ENCODE results near the gene STXBP6. TPM values are rescaled to one million over a fixed set of nuclear protein-coding genes. Genes with fewer than 3 reads are reported as not detected.
A peak's percentile ranks its signal among the peaks of the same experiment; 100 is the strongest.

Gene STXBP6
- total and polyA plus RNA-seq, 2 of the 13 experiments (the other 11 are each of a cell fraction or from before 2014, with no cell fraction given) = 35.3 to 42.8 TPM

DNA sequence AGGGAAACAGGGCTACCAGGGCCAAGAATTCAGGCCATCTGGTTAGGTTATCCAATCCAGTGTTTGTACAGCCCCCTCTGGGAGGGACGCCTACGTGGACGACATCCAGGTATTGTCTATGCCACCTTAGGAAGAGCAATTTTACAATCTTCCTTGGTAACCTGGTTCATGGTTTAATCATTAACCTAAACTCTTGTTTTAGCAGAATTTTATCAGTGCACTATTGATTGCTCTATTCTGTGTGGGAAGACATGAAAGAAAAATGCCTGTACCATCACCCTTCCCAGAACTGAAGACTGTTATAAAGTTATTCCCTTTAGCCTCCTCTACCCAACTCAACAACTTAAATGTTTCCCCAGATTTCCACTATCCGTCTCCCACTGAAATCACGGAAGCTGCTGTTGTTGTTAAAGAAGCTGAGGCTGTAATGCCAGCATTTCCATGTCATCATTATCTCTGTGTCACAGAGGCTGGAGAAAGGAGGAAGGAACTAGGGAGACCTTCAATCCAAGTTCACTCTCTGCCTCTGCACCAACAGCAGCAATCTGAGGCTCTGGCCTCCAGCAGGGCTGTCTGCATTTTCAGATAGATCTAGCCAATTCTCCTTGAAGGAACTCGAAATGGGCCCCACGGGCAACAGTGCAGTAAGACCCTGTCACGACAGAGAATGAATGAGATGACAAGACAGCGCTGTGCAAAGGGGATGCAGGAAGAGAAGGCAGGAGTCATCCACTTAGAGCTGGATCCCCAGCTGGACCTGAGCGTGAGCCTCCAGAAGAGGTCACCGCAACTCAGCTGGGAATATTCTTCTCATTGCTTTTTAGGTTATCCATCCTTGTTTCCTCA lies 232.5 kb downstream of the STXBP6 start (continued):
- TF ChIP-seq ZNF841 (CRISPR knock-in tag; IDR thresholded peaks at IDR 0.05; ENCODE audit: borderline replicate concordance) (no peak), ZNF562 (CRISPR knock-in tag; IDR thresholded peaks at IDR 0.05; ENCODE audit: borderline replicate concordance) (no peak), ZNF224 (CRISPR knock-in tag; IDR thresholded peaks at IDR 0.05) (no peak), RNF2 (conservative IDR thresholded peaks at IDR 0.05; ENCODE audit: low read depth) (no peak), ZFP1 (CRISPR knock-in tag; IDR thresholded peaks at IDR 0.05) (peak; percentile 73), YY1 (IDR thresholded peaks at IDR 0.05; ENCODE audit: insufficient read depth, insufficient replicate concordance, low read depth, low read length) (no peak), ZFX (CRISPR knock-in tag; IDR thresholded peaks at IDR 0.05; ENCODE audit: low read depth) (no peak; the same call in none of the 2 replicates), KDM6A (CRISPR knock-in tag; IDR thresholded peaks at IDR 0.05; ENCODE audit: low read depth) (peak; percentile 67; the same call in 1 of the 2 replicates), NCOA1 (CRISPR knock-in tag; IDR thresholded peaks at IDR 0.05) (no peak; the same call in 1 of the 2 replicates)
- TF ChIP-seq, protein P1, sequence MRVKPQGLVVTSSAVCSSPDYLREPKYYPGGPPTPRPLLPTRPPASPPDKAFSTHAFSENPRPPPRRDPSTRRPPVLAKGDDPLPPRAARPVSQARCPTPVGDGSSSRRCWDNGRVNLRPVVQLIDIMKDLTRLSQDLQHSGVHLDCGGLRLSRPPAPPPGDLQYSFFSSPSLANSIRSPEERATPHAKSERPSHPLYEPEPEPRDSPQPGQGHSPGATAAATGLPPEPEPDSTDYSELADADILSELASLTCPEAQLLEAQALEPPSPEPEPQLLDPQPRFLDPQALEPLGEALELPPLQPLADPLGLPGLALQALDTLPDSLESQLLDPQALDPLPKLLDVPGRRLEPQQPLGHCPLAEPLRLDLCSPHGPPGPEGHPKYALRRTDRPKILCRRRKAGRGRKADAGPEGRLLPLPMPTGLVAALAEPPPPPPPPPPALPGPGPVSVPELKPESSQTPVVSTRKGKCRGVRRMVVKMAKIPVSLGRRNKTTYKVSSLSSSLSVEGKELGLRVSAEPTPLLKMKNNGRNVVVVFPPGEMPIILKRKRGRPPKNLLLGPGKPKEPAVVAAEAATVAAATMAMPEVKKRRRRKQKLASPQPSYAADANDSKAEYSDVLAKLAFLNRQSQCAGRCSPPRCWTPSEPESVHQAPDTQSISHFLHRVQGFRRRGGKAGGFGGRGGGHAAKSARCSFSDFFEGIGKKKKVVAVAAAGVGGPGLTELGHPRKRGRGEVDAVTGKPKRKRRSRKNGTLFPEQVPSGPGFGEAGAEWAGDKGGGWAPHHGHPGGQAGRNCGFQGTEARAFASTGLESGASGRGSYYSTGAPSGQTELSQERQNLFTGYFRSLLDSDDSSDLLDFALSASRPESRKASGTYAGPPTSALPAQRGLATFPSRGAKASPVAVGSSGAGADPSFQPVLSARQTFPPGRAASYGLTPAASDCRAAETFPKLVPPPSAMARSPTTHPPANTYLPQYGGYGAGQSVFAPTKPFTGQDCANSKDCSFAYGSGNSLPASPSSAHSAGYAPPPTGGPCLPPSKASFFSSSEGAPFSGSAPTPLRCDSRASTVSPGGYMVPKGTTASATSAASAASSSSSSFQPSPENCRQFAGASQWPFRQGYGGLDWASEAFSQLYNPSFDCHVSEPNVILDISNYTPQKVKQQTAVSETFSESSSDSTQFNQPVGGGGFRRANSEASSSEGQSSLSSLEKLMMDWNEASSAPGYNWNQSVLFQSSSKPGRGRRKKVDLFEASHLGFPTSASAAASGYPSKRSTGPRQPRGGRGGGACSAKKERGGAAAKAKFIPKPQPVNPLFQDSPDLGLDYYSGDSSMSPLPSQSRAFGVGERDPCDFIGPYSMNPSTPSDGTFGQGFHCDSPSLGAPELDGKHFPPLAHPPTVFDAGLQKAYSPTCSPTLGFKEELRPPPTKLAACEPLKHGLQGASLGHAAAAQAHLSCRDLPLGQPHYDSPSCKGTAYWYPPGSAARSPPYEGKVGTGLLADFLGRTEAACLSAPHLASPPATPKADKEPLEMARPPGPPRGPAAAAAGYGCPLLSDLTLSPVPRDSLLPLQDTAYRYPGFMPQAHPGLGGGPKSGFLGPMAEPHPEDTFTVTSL (CRISPR knock-in tag; IDR thresholded peaks at IDR 0.05; ENCODE audit: borderline replicate concordance) = 0 out of 2 replicates have a peak, but pooled peaks have one; percentile 43
- TF ChIP-seq, protein P2, sequence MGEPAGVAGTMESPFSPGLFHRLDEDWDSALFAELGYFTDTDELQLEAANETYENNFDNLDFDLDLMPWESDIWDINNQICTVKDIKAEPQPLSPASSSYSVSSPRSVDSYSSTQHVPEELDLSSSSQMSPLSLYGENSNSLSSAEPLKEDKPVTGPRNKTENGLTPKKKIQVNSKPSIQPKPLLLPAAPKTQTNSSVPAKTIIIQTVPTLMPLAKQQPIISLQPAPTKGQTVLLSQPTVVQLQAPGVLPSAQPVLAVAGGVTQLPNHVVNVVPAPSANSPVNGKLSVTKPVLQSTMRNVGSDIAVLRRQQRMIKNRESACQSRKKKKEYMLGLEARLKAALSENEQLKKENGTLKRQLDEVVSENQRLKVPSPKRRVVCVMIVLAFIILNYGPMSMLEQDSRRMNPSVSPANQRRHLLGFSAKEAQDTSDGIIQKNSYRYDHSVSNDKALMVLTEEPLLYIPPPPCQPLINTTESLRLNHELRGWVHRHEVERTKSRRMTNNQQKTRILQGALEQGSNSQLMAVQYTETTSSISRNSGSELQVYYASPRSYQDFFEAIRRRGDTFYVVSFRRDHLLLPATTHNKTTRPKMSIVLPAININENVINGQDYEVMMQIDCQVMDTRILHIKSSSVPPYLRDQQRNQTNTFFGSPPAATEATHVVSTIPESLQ (CRISPR knock-in tag; conservative IDR thresholded peaks at IDR 0.05) = no peak
- TF ChIP-seq, protein P3, sequence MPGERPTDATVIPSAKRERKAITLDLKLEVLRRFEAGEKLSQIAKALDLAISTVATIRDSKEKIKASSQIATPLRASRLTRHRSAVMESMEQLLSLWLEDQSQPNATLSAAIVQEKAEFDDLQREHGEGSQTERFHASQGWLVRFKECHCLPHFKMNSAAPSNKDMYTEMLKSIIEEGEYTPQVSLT (CRISPR knock-in tag; IDR thresholded peaks at IDR 0.05; ENCODE audit: borderline replicate concordance, low read depth) = no peak
- TF ChIP-seq, protein P4, sequence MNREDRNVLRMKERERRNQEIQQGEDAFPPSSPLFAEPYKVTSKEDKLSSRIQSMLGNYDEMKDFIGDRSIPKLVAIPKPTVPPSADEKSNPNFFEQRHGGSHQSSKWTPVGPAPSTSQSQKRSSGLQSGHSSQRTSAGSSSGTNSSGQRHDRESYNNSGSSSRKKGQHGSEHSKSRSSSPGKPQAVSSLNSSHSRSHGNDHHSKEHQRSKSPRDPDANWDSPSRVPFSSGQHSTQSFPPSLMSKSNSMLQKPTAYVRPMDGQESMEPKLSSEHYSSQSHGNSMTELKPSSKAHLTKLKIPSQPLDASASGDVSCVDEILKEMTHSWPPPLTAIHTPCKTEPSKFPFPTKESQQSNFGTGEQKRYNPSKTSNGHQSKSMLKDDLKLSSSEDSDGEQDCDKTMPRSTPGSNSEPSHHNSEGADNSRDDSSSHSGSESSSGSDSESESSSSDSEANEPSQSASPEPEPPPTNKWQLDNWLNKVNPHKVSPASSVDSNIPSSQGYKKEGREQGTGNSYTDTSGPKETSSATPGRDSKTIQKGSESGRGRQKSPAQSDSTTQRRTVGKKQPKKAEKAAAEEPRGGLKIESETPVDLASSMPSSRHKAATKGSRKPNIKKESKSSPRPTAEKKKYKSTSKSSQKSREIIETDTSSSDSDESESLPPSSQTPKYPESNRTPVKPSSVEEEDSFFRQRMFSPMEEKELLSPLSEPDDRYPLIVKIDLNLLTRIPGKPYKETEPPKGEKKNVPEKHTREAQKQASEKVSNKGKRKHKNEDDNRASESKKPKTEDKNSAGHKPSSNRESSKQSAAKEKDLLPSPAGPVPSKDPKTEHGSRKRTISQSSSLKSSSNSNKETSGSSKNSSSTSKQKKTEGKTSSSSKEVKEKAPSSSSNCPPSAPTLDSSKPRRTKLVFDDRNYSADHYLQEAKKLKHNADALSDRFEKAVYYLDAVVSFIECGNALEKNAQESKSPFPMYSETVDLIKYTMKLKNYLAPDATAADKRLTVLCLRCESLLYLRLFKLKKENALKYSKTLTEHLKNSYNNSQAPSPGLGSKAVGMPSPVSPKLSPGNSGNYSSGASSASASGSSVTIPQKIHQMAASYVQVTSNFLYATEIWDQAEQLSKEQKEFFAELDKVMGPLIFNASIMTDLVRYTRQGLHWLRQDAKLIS (CRISPR knock-in tag; IDR thresholded peaks at IDR 0.05) = 0 out of 2 replicates have a peak, but pooled peaks have one; percentile 50

Measured in HepG2 (cell line).